K562 (cell line): ENCODE data around the gene ARID3C. TPM values are rescaled to one million over a fixed set of nuclear protein-coding genes. Genes with fewer than 3 reads are reported as not detected.

ENCODE experiments used
- ATAC-seq: fragments of 200-7000 bp; cut with Tn5 transposase; 3 replicates; pipeline ENCODE4 v1.9.1; 2020; ENCODE audit warnings: moderate library complexity
- BruUV-seq: library from RNA; stranded (reverse); fragments of 400-500 nt; replicated peaks from 2 replicates; lab custom pipeline; 2021; lab: Mats Ljungman, UMichigan
- CTCF ChIA-PET: fragments of 300-600 bp; formaldehyde crosslinking; extraction: SDS; loops from one replicate; lab custom pipeline; 2021; ENCODE audit warnings: low intra/inter-chr PET ratio; lab: Yijun Ruan, JAX
- POLR2A ChIA-PET: fragments of 300-600, 350-650 bp; sonication (Branson Sonifier 250); formaldehyde crosslinking; extraction: SDS; loops from one replicate; lab custom pipeline; 2021; ENCODE audit warnings: antibody characterized with exemption, inconsistent platforms; lab: Yijun Ruan, JAX
- DNase-seq, 4 experiments: peaks; one replicate each; pipeline versions ENCODE4 v3.0.0 to v3.0.0-alpha.2; 2011 to 2018; ENCODE audit warnings: low spot score in 3 of 4, mixed read lengths in 3 of 4; ENCODE audit errors: extremely low read depth in 1 of 4
- FAIRE-seq: peaks from 2 replicates; lab custom pipeline; 2011; peaks lifted over from hg19 to GRCh38; lab: Jason Lieb, UNC
- H2AFZ ChIP-seq: 2 replicates; pipeline ENCODE4 v1.6.0; 2011; ENCODE audit warnings: low read depth, low read length, control low read depth, inconsistent platforms
- H3K27ac ChIP-seq: fragments of 200-600 bp; 3 replicates; pipeline ENCODE4 v1.8.0; 2011; ENCODE audit warnings: low read depth, mild to moderate bottlenecking, control low read depth, inconsistent platforms, low read length, moderate library complexity, mixed read lengths; ENCODE audit errors: extremely low read depth
- H3K27me3 ChIP-seq, 2 experiments: fragments of 300-600 bp in 1 of 2; 2 replicates in 1 of 2; 3 replicates in 1 of 2; pipeline versions ENCODE4 v1.6.0 to v1.8.0; 2011; ENCODE audit warnings: inconsistent platforms in 2 of 2, low read length in 2 of 2, mild to moderate bottlenecking in 1 of 2, mixed read lengths in 1 of 2, moderate library complexity in 1 of 2; ENCODE audit not compliant: control insufficient read depth in 2 of 2, insufficient read depth in 2 of 2
- H3K36me3 ChIP-seq: fragments of 300-600 bp; 3 replicates; pipeline ENCODE4 v1.8.0; 2011; ENCODE audit warnings: mild to moderate bottlenecking, low read length, inconsistent platforms; ENCODE audit not compliant: control insufficient read depth, insufficient read depth
- H3K4me1 ChIP-seq, 2 experiments: fragments of 200-600 bp in 1 of 2; replicated peaks in 1 of 2; 2 replicates in 1 of 2; 3 replicates in 1 of 2; pipeline versions ENCODE4 v1.5.1 to v1.8.0; 2011; ENCODE audit warnings: inconsistent platforms in 2 of 2, low read length in 2 of 2, mild to moderate bottlenecking in 1 of 2, mixed read lengths in 1 of 2, moderate library complexity in 1 of 2; ENCODE audit not compliant: control insufficient read depth in 2 of 2, insufficient read depth in 2 of 2
- H3K4me2 ChIP-seq: 2 replicates; pipeline ENCODE4 v1.6.1; 2011; ENCODE audit warnings: low read length, control low read depth, inconsistent platforms, mixed read lengths; ENCODE audit not compliant: insufficient read depth
- H3K4me3 ChIP-seq: fragments of 200-600 bp; sonication (generic), shearing (Covaris generic); 2 replicates; pipeline ENCODE4 v1.5.1; 2016; ENCODE audit warnings: control low read depth, inconsistent platforms
- H3K79me2 ChIP-seq: fragments of 200-600 bp; 3 replicates; pipeline ENCODE4 v1.8.0; 2011; ENCODE audit warnings: low read length, inconsistent platforms; ENCODE audit not compliant: control insufficient read depth, insufficient read depth
- H3K9ac ChIP-seq, 2 experiments: 2 replicates each; pipeline versions ENCODE4 v1.6.0 to v1.6.1; 2011; ENCODE audit warnings: low read depth in 2 of 2, low read length in 2 of 2, control low read depth in 1 of 2, inconsistent platforms in 1 of 2, mild to moderate bottlenecking in 1 of 2, mixed read lengths in 1 of 2; ENCODE audit not compliant: insufficient read depth in 1 of 2
- H3K9me1 ChIP-seq: one replicate; pipeline ENCODE4 v1.6.0; 2011; ENCODE audit warnings: inconsistent platforms, mild to moderate bottlenecking, low read length, moderate library complexity; ENCODE audit not compliant: control insufficient read depth, insufficient read depth
- H3K9me3 ChIP-seq: replicated peaks from 2 replicates; pipeline ENCODE4 v1.5.1; 2011; ENCODE audit warnings: low read depth, low read length, inconsistent platforms; ENCODE audit not compliant: control insufficient read depth, insufficient read depth
- H4K20me1 ChIP-seq: replicated peaks from 2 replicates; pipeline ENCODE4 v1.6.1; 2011; ENCODE audit warnings: low read length, inconsistent platforms, mixed read lengths; ENCODE audit not compliant: control insufficient read depth, insufficient read depth
- IFI16 ChIP-seq: fragments of 250-450 bp; sonication (Bioruptor Pico); IDR thresholded peaks from 2 replicates; pipeline ENCODE4 v2.1.2; 2022; ENCODE audit warnings: mild to moderate bottlenecking, inconsistent platforms
- MLLT1 ChIP-seq, 2 experiments: fragments of 450-650 bp; IDR thresholded peaks; 2 replicates each; pipeline ENCODE4 v1.6.1; 2016
- REST ChIP-seq, 2 experiments: fragments of 450-650 bp; formaldehyde crosslinking in 1 of 2; IDR thresholded peaks; 2 replicates each; pipeline versions ENCODE4 v1.4.0 to v1.6.1; 2014 to 2020; ENCODE audit warnings: mild to moderate bottlenecking in 2 of 2, borderline replicate concordance in 1 of 2, low read depth in 1 of 2
- XRCC5 ChIP-seq: fragments of 200-400 bp; formaldehyde crosslinking; IDR thresholded peaks from 2 replicates; pipeline ENCODE4 v1.6.1; 2017; ENCODE audit warnings: low read depth, mild to moderate bottlenecking, low read length
- YY1 ChIP-seq, 3 experiments: IDR thresholded peaks; 2 replicates each; pipeline ENCODE4 v1.6.1; 2011; ENCODE audit warnings: low read length in 2 of 3, mild to moderate bottlenecking in 2 of 3, moderate library complexity in 2 of 3, borderline replicate concordance in 1 of 3, control low read depth in 1 of 3, low read depth in 1 of 3; ENCODE audit not compliant: insufficient read depth in 3 of 3, insufficient replicate concordance in 2 of 3, control insufficient read depth in 1 of 3, insufficient read length in 1 of 3; ENCODE audit errors: extremely low read depth in 1 of 3
- ZNF586 ChIP-seq: fragments of 450-650 bp; formaldehyde crosslinking; conservative IDR thresholded peaks from 2 replicates; pipeline ENCODE4 v1.4.0; 2020; ENCODE audit warnings: mild to moderate bottlenecking, moderate library complexity
- WGBS: fragments of 100-300 bp; shearing (Covaris generic); methylation state at CpG from one replicate; pipeline ENCODE4 v1.1.6; 2016; ENCODE audit warnings: low coverage, mixed read lengths; ENCODE audit not compliant: insufficient coverage; ENCODE audit errors: missing lambda C conversion rate; 5-methylcytosine and 5-hydroxymethylcytosine counted together
- in situ Hi-C: fragments of 300-500 bp; cut with MboI; formaldehyde crosslinking; loops from 4 replicates; pipeline ENCODE4 v1.15.0; 2018; ENCODE audit warnings: inconsistent platforms, mixed read lengths
- intact Hi-C: fragments of 100-400 bp; cut with micrococcal nuclease; formaldehyde crosslinking; loops from 2 replicates; pipeline ENCODE4 v1.14.2; 2022
- polyA plus RNA-seq, 8 experiments: library from polyadenylated mRNA; depleted of rRNA in 4 of 8; stranded (reverse) in 5 of 8; unstranded in 3 of 8; fragments of >200 nt; fragmentation: Nextera tagmentation in 2 of 8; fragmentation: Illumina TruSeq in 1 of 8; extraction: Ambion mirVana in 2 of 8; extraction: Trizol in 1 of 8; gene quantifications; 2 replicates each; pipeline versions ENCODE4 v1.2.1 to v1.2.3, GENCODE V29; 2011 to 2014; ENCODE audit warnings: inconsistent platforms in 1 of 8, missing spikeins in 1 of 8
- total RNA-seq, 7 experiments: library from RNA; depleted of rRNA in 6 of 7; stranded (reverse); fragments of >200 nt in 6 of 7; fragmentation: Illumina TruSeq in 2 of 7; extraction: Trizol in 2 of 7; gene quantifications; 2 replicates each; pipeline versions ENCODE4 v1.2.1 to v1.2.3, GENCODE V29; 2011 to 2021; ENCODE audit warnings: low replicate concordance in 1 of 7
- TF ChIP-seq, protein P1 (sequence below), 2 experiments: fragments of 450-650 bp; conservative IDR thresholded peaks; 2 replicates each; pipeline ENCODE4 v1.6.1; 2017; ENCODE audit warnings: mild to moderate bottlenecking in 2 of 2, moderate library complexity in 2 of 2

ARID3C gene
- total and polyA plus RNA-seq, 9 of the 15 experiments (the other 6 are each of a cell fraction or from before 2014, with no cell fraction given) = not detected

DNA sequence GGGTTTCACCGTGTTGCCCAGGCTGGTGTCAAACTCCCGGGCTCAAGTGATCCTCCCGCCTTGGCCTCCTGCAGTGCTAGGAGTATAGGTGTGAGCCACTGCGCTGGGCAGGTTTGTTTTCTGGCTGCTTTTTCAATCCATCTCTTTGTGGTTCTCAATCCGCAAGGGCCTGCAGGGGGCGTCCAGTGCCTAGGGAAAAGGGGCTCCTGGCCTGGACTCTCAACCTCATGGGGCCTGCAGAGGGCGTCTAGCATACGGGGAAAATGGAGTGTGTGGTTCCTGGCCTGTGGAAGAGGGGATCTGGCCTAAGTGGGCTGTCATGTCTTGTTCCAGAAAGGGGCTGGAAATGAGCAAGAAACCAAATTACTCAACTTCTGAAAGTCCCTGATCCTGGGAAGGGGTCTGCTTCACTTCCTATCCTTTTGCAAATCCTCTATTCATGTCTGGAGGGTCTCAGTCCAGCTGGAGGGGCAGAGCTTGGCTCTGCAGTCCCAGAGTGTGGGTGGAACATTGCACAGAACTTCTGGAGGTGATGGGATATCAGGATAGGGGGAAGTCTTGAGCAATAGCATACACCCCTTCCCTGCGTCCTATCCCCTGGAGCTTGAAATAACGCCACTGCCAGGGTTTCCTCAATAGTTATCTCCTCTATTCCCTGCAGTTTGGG, 46.3 kb upstream of the ARID3C start:
- no peak overlapping the region for H3K4me3 ChIP-seq
- H3K9me1 ChIP-seq = no peaks in the 10 kb centered on the region
- ChIA-PET POLR2A (interaction anchor here (1.1 kb wide), 2 partner anchors 12 to 23 kb away, joined by 3 read pairs; no protein-coding TSS in a partner anchor), CTCF (interaction anchor here (0.6 to 3.1 kb wide), 2 partner anchors 27 to 1240 kb away, joined by 6 to 20 read pairs; no protein-coding TSS in a partner anchor)
- 26% methylated on average over 8 of the region's 10 CpGs for WGBS
- BruUV-seq = no TSS peak
- DNase-seq (peak; percentile 68 to 85 (median 76)), ATAC-seq (peak; percentile 100), FAIRE-seq (peak; percentile 91)
- H3K27ac ChIP-seq = no peak overlapping the region
- no peaks in the 10 kb centered on the region for H4K20me1 ChIP-seq
- H3K36me3 ChIP-seq = no peaks in the 10 kb centered on the region
- H2AFZ ChIP-seq = peak overlapping the region; percentile 76
- H3K27me3 ChIP-seq = no peaks in the 10 kb centered on the region
- H3K79me2 ChIP-seq = no peaks in the 10 kb centered on the region
- no peak overlapping the region; a peak in 1 of 4 replicates for H3K9ac ChIP-seq
- intact Hi-C loops (loop anchor here (1.0 kb wide), 1 partner anchor 27 kb away; no protein-coding TSS in a partner anchor), in situ Hi-C loops (no loop called here)
- no peaks in the 10 kb centered on the region for H3K9me3 ChIP-seq
- H3K4me2 ChIP-seq = no peak overlapping the region
- peaks cover 0 to 4% of the 10 kb centered on the region in 2 experiments; a peak in 1 of 5 replicates for H3K4me1 ChIP-seq
- TF ChIP-seq IFI16 (CRISPR knock-in tag) (no peak), YY1 (IDR thresholded peaks at IDR 0.05; ENCODE audit: borderline replicate concordance in 1 of 3, control insufficient read depth in 1 of 3, extremely low read depth in 1 of 3, insufficient read depth in 3 of 3, insufficient read length in 1 of 3, insufficient replicate concordance in 2 of 3, low read depth in 1 of 3, low read length in 2 of 3) (peak in 1 of 3 experiments; percentile 66), REST (IDR thresholded peaks at IDR 0.05; ENCODE audit: borderline replicate concordance) (peak; percentile 57; the same call in 1 of the 2 replicates), REST (CRISPR knock-in tag; IDR thresholded peaks at IDR 0.05; ENCODE audit: low read depth) (no peak), XRCC5 (peak; percentile 91), MLLT1 (IDR thresholded peaks at IDR 0.05) (0 out of 4 replicates have a peak, but pooled peaks of 1 of the 2 experiments have one; percentile 14), ZNF586 (CRISPR knock-in tag) (no peak)
- TF ChIP-seq, protein P1, sequence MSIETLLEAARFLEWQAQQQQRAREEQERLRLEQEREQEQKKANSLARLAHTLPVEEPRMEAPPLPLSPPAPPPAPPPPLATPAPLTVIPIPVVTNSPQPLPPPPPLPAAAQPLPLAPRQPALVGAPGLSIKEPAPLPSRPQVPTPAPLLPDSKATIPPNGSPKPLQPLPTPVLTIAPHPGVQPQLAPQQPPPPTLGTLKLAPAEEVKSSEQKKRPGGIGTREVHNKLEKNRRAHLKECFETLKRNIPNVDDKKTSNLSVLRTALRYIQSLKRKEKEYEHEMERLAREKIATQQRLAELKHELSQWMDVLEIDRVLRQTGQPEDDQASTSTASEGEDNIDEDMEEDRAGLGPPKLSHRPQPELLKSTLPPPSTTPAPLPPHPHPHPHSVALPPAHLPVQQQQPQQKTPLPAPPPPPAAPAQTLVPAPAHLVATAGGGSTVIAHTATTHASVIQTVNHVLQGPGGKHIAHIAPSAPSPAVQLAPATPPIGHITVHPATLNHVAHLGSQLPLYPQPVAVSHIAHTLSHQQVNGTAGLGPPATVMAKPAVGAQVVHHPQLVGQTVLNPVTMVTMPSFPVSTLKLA (conservative IDR thresholded peaks at IDR 0.05) = 0 out of 4 replicates have a peak, but pooled peaks of 1 of the 2 experiments have one; percentile 20
